HG02938 (cell line): ENCODE results near the gene ENTR1.

Experiments
- ATAC-seq: cut with Tn5 transposase; IDR thresholded peaks from one replicate; pipeline ENCODE4 v1.9.1; 2021; ENCODE audit warnings: mild to moderate bottlenecking, moderate library complexity; ENCODE audit not compliant: unreplicated experiment

ENTR1 gene

DNA sequence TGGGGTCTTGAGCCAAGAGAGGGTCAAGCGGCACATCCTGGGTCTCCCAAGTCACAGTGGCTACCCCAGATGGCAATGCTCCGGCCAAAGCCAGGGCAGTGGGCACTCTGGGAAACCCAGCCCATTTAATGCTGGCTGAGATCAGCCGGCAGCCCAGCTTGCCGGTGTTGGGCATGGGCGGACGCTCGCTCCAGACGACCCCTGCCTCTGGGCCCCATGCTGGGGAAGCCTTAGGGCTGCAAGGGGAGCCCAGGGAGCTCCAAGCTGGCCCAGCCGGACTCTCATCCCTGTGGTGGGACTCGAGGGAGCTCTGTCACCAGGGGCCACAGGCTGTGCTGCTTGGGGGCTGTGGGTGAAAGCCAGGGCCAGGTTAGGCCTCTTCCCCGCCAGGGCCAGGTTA, 31.0 kb downstream of the ENTR1 start:
- ATAC-seq, result no peak

DNA sequence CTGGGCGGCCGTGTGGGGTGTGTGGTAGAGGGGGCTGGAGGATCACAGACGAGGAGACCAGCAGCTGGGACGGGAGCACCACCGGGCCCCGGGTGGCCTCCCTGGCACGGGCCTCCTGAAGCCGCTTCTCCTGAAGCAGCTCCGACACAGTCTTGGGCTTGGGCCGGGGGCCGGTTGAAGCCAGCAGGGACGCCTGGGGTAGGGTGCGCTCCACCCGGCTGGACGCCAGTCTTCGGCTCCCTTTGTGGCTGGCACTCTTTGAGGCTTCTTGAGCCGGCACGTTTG, 31.5 kb downstream of the ENTR1 start:
- ATAC-seq, result no peak

DNA sequence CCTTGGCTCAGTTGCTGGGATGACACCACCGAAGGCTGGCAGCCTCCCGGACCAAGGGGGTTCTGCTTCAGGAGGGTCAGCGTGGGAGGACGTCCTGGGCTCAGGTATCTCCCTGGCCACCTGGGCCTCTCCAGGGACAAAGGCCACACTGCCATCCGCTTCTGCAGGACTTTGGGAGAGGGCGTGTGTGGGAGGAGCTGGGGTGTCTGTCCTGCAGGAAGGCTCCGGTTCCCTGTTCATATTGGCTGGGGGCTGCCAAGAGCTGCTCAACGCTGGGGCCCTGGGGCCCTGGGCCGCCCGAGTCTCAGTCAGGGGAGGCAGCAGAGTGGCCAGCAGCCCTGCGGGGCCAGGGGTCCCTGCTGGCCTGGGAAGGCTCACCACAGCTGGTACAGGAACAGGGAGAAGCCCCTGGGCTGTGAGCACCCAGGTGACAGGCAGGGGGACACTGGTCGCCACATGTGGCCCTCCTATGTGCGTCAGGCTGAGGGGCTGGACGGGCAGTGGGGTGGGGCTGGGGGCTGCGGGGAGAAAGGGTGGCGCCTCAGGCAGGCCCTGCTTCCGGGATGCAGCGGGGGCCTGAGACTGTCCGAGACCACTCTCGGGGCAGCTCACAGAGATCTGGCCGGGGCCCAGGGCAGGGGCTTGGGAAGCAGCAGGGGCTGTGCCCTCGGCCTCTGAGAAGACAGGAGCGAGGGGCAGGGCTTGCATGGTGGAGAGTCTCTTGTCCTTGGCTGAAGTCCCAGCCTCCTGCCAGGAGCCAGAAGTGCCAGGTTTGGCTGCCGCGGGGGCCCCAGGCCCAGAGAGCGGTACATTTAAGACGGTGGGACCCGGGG, 32.0 kb downstream of the ENTR1 start:
- no peak for ATAC-seq

DNA sequence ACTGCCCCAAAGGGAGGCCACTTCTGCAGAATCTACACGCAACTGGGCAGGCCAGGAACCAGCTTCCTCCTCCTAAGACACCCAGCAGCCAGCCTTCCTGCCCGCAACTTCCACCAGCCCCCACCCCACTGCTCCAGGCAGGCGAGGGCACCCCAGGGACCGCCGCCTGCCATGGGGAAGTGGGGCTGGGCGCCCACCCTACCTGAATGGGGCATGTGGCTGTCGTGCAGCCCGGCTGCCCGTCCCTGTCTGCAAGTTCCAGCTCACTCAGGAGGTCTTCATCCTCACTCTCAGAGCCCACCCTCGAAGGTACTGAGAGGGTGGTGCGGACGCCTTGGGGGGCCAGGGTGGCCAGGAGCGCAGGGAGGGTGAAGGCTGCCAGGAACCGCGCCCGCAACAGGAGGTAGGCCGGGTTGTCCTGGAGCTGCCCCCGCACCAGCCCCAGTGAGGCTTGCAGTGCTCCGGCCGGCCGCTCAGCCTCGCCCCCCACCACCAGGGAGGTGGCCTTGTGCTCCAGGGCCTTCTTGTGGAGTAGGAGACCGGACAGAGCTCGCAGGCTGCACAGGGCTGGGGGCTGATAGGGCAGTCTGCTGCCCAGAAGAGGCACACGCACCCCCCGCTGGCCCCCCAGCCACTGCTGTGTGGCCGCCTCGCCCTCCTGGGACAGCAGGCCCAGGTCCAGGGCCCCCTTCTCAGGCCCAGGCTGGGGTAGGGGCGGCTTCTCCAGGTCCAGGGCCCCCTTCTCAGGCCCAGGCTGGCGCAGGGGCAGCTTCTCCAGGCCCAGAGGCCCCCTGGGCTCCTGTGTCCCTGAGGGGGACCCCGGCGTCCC, 32.9 kb downstream of the ENTR1 start:
- ATAC-seq, result no peak

DNA sequence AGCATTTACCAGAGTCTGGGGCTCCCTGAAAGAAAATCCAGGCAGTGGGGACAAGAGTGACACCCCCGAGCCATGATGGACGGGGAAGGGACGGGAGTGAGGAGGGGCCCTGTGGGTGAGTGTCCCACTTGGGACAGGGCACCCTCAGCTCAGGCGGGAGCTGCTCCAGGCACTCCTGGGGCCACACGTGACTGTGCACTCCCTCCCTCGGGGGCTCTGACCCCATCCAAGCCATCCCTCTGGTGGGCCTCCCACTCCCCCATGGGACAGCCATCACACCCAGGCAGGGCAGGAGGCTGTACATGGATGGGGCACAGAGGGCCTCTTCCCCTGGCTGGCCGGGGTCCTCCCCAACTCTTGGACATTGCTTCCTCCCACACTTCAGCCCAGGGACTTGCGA, 34.0 kb downstream of the ENTR1 start:
- no peak for ATAC-seq

DNA sequence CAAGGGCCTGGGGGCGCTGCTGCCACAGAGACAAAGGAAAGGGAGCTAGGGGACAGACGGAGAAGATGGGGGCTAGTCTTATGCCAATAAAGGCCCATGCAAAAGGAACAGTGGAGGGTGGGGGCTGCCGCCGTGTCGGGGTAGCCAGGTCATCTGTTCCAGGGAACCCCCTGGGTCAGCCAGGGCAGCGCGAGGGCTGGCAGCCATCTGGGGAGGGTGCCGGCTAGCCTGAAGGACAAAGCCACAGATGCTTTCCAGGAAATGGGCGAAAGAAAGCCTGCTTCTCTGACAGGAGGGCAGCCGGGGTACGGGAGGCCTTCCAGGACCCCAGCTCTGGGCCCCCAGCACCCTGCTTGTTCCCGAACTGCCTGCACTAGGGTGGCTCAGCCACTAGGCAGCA, 35.3 kb downstream of the ENTR1 start:
- ATAC-seq, result no peak

DNA sequence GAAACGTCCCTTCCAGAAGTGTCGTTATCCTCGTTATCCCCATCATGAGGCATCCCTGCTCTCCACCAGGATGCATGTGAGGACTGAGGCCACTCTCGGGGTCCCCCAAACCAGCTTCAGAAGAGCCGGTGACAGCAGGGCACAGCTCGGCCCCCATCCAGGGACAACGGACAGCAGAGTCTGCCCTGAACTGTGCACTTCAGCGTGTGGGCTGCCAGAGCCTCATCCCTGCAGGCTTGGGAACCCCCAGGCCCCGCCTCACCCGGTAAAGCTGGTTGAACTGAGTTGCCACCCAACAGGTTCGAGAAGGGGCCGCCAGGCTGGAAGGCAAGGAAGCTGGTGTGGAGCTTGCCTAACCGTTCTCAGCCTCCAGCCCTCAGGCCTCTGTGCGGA, 36.2 kb downstream of the ENTR1 start:
- no peak for ATAC-seq

DNA sequence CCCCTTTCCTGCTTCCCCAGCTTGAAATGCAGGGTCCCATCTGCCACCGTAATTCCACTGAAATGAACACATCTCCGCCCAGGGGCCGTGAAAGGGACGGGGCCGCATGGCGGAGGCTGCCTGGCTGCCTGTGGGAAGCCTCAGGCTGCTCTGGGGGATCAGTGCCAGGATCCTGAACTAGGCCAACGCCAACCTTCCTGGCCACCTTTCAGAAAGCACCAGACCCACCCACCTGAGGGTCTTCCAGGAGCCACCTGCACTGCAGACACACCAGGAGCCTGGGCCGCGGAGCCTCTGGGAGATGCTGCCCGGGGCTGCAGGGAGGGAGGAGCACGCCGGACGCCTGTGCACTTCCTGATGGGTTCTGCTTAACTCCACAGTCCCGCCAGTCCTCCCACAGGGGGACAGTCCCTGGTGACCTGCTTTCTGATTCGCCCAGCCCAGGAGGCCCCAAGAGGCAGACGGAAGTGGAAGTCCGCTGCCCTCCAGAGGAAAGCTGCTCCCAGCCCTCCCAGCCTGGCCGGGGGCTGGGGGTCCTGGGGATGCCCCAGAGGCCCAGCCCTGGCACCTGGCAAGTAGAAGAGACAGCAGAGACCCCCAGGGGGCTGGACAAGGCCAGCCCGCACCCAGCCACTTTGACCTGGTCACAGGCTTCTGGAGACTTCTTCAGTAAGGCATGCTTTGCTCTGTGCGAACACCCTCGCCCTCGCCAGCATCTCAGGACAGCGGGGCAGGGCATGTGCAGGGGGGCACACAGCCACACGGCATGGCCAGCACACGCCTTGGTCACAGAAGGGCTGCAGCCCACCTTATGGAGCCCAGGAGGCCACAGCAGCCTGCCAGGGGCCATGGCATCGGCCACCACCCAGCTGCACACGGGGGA, 36.9 kb downstream of the ENTR1 start, which contains the start of gene CARD9:
CARD9 (minus strand) TSS at position 370 of the 883 bp plus-strand sequence. CDS start 1,591 bp downstream, outside the sequence.
- no peak for ATAC-seq

DNA sequence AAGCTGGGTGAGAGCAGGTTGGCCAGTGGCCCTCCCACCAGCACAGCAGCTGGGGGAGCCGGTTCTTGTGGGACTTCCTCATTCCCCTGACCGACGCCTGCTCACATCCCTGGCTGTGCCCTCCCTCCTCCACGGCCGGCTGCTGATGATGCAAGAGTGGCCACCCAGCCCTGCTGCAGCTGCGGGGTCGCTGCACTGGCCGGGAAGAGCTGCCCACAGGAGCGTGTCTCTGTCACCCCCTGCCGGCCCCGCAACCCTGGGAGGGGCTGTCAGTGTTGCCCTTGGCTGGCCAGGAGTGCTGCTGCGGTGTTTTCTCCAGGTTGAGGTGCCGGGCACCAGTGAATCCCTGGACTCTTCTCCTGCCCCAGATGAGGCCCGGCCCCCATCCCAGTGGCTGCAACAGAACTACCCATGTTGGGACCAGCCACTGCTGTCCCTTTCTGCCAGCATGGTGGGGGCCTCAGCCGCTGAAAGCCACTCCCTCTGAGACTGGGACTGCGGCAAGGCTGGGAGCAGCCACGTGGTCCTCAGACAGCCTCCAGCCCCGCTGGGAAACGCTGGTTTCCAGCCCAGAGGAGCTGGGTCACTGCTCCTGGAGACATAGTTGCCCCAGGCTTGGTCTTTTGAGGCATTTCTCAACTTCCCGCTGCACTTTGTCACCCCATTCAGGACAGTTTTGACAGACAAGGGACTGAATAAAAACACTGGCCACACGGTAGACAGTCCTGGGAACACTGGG, 37.7 kb downstream of the ENTR1 start:
- no peak for ATAC-seq

DNA sequence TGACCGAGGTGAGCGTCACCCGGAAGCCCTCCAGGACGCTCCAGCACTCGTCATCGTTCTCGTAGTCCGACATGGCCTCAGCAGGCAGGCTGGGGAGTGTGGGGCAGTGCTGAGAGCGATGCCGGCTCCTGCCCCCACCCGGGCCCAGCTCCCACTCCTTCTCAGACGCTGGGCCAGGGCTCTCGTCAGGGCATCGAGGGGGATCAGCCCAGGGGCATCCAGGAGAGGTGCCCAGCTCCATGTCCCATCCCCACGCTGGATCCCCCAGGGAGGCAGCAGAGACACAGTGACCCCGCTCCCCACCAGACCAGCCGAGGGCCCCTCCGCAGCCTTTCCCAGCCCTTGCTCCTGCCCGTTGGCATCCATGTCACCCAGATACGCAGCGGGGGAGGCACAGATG, 38.4 kb downstream of the ENTR1 start:
- no peak for ATAC-seq

DNA sequence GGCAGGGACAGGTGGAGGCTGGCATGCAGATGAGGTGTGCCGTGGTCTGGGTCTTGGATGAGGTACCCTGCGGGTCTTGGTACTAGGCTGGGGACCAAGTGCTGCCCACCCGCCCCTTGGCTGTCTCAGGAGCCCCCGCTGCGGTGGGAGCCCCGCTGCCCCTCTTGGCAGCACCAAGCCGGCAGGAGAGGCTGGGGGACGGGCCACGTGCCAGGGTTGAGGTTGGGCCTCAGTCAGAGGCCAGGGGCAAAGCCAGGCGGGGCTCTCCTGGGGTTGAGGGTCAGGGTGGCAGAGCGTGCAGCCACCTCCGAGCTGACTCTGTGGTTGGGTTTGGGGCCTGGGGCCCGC, 38.9 kb downstream of the ENTR1 start:
- no peak for ATAC-seq

DNA sequence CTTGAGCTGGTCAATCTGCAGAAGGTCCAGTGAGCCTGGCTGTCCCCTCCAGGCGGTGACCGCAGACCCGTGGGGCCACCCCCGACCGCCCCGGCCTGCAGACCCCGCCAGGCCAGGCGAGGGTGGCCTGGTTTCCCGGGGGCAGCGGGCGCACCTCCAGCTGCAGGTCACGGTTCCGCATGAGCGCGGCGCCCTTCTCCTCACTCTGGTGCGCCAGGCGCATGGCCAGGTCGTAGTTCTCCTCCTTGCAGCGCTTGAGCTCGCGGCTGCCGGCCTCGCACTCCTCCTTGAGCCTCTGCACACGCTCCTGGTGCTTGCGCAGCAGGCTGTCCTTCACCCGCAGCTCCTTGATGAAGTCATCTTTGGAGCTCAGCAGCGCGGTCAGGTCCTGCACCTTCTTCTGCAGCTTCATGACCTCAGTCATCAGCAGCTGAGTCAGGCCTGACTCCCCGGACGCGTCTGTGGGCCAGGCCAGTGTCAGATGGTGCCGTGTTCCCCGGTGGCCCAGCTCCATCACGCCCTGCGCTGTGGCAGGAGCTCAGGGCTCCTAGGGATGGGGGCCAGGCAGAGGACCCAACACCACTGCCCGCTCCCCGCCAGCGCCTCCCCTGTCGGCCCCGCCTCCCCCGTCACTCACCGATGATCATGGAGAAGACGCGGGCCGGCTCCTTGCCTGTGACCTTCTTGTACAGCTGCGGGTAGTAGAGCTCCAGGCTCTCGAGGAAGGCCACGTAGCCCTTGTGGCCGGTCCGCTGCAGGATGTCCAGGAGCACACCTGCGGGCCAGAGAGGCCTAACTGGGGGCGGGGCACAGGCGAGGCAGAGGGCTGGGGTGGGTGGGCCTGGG, 39.5 kb downstream of the ENTR1 start:
- no peak for ATAC-seq

DNA sequence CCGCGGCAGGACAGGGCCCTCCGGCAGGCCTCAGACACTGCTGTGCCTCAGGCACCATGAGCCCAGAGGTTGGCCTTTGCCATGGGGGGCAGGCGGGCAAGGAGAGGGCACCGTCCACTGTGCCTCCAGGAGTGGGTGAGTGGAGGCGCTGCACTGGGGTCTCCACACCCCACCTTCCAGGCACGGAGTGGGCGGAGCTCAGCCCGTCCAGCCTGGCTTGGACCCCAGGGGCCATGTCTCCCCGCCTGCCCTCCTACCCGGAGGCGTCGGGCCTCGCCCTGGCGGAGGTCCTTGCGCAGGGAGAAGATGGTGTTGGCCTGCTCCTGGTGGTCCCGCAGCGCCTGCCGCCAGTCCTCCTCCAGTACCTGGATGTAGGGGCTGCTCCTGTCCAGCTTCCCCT, 40.4 kb downstream of the ENTR1 start:
- ATAC-seq, result no peak

DNA sequence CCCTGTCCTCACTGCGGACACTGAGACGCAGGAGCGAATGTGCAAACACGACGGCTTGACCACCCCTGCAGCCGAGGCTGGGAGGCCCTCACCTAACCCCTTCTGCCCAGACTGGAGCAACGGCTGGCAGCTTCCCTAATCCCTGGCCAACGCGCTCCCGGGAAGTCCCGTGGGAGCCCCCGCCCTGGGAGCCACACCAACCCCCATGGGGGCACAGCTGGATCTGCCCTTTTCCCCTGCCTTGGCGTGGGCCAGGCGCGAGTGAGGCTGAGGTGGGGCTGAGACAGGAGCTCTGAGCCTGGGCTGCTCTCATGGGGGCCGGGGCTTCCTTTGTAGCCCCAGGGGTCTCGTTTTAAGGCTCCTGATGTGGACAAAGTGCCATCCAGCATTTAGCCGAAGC, 42.2 kb downstream of the ENTR1 start:
- ATAC-seq, result no peak

DNA sequence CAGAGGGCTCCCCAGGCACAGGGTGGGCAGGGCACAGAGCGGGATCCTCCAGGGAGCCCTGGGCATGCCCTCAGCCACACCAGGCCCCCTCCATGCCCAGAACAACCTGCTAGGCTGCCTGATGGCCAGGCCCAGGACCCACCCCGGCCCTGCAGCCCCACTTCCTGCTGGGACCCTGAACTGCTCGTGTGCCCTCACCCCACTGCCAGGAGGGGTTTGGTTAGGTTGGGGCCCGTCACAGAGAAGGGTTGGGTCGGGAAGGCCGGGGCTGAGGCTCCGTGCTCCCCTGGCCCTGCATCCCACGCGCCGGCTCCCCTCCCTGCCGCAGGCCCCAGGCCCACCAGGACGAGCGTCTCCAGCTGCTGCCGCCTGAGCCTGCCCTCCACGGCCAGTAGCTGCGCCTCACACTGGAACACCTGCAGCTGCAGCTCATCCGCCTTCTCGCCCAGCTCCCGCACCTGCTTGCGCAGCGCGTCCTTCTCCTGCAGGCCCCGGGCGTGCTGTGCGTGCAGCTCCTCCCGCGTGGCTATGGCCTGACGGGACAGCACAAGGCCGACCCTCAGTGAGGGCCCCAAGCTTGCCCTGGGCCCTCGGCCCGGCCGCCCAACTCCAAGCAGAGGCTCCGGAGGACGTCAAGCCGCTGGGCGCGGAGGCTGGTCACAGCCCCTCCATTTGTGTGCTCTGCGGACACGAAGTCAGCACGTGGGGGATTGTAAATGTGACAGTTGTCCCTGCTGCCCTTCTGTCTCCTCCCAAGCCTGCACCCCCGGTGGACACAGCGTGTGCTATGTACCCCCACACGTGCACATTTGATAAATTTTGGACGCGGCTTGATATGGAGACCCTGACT, 42.9 kb downstream of the ENTR1 start:
- ATAC-seq, result no peak

DNA sequence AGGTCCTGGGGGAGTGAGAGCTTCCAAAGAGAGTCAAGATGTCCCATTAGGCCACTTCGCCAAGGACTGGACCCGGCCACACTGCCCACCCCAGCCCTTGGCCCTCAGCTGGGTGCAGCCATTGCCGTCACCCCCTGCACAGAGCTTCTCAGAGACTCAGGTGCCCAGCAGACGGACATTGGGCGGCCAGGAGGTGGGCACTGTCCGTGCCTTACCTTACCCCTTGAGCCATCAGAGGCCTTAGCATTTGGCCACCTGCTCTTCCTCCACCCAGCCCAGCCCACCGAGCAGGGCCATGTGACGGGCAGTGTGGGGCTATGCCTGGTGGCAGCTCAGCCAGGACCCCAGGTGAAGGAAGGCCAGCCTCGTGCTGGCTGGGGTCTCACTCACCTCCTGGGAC, 43.6 kb downstream of the ENTR1 start:
- ATAC-seq, result no peak

DNA sequence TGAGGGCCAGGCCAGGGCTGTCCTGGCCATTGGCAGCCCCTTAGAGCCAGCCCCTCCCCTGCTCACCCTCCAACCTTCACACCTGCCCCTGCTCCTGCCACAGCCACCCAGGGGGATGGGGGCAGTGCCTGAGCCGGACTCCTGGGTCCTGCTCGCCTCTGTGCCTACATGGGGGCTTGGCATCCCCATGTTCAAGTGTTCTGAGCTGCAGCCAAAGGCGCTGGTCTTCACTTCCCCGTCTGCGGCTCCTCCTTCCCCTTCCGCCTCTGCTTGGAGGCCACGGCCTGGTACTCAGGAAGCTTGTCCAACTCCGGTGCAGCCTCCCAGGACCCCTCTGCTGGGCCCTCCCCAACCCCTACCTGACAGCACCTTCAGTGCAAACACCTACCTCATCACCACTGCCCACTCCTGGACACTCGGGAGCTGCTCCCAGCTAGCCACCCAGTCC, 44.6 kb downstream of the ENTR1 start:
- ATAC-seq, result no peak

DNA sequence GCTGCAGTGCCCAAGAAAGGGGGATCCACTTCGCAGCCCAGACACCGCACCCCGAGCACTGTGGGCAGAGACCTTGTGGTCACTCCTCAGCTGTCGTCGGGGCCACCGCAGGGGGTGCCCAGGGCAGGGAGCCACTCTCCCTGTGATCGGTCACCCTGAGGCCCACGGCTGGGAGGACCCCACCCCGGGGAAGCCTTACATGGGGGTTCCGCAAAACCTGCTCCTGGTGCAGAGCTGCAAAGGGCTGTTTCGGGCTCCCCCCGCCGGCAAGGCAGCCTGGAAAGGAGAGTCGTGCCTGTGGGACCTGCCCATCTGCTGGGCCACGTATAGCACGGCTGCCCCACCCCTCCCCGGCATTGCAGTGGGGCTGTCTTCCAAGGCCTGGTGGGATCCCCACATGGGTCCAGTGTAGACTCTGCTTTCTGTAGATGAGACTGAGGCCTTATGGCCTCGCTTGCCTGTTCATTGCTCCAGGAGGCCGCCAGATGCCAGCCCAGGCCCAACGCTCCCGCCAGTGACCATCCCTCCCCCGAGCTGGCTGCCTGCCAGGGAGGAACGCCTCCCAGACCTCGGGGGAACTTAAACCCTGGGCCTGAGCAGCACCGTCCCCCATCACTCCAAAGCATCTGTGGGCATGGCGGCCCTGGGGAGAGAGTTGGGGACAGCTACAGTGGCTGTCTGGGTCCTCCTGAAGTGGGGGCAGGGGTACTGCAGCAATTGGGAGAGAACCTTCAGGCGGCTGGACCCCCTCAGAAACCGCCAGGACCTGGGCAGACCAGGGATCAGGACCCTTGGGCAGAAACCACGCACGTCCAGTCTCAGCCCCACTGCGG, 45.3 kb downstream of the ENTR1 start:
- ATAC-seq, result no peak
